HL-60 (cell line): ENCODE data around the gene PIK3R3.

Experiments used
- POLR2AphosphoS5 ChIP-seq: IDR thresholded peaks from 2 replicates; pipeline ENCODE4 v1.6.1; 2012; ENCODE audit warnings: low read depth
- TF ChIP-seq, protein P1 (sequence below): IDR thresholded peaks from one replicate; pipeline ENCODE4 v1.5.1; 2011; ENCODE audit warnings: low read length, control low read depth, inconsistent platforms; ENCODE audit not compliant: insufficient read depth

DNA sequence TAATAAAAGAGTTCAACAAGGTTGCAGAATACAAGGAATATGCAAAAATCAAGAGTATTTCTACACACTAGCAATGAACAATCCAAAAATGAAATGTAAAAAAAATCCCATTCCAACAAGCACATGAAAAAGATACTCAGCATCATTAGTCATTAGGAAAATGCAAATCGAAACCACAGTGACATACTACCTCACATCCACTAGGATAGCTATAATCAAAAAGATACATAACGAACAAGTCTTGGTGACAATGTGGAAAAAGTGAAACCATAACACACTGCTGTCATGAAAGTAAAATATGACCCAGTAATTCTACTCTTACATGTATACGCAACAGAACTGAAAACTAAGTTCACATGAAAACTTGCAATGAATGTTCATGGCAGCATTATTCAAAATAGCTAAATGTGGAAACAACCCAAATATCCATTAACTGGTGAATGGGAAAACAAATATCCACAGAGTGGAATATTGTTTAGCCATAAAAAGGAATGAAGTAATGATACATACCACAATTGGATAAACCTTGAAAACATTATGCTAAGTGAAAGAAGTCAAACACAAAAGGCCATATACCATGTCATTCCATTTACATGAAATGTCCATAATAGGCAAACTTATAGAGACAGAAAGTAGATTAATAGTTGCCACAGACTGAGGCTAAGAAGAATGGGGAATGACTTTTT, 34.3 kb downstream of the PIK3R3 start:
- TF ChIP-seq, protein P1, sequence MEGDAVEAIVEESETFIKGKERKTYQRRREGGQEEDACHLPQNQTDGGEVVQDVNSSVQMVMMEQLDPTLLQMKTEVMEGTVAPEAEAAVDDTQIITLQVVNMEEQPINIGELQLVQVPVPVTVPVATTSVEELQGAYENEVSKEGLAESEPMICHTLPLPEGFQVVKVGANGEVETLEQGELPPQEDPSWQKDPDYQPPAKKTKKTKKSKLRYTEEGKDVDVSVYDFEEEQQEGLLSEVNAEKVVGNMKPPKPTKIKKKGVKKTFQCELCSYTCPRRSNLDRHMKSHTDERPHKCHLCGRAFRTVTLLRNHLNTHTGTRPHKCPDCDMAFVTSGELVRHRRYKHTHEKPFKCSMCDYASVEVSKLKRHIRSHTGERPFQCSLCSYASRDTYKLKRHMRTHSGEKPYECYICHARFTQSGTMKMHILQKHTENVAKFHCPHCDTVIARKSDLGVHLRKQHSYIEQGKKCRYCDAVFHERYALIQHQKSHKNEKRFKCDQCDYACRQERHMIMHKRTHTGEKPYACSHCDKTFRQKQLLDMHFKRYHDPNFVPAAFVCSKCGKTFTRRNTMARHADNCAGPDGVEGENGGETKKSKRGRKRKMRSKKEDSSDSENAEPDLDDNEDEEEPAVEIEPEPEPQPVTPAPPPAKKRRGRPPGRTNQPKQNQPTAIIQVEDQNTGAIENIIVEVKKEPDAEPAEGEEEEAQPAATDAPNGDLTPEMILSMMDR: no peak
- TF ChIP-seq POLR2AphosphoS5: no peak
